HG03521 (cell line): ENCODE data around the gene GPR52.
"Not testable (repeated sequence)": the region's sequence is repeated elsewhere in the genome, so short reads cannot be mapped to it uniquely, and the experiment has no call there.

Source experiments
- ATAC-seq: cut with Tn5 transposase; IDR thresholded peaks from one replicate; pipeline ENCODE4 v1.9.1; 2021; ENCODE audit warnings: mild to moderate bottlenecking, moderate library complexity; ENCODE audit not compliant: unreplicated experiment

GPR52 gene, protein sequence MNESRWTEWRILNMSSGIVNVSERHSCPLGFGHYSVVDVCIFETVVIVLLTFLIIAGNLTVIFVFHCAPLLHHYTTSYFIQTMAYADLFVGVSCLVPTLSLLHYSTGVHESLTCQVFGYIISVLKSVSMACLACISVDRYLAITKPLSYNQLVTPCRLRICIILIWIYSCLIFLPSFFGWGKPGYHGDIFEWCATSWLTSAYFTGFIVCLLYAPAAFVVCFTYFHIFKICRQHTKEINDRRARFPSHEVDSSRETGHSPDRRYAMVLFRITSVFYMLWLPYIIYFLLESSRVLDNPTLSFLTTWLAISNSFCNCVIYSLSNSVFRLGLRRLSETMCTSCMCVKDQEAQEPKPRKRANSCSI

DNA sequence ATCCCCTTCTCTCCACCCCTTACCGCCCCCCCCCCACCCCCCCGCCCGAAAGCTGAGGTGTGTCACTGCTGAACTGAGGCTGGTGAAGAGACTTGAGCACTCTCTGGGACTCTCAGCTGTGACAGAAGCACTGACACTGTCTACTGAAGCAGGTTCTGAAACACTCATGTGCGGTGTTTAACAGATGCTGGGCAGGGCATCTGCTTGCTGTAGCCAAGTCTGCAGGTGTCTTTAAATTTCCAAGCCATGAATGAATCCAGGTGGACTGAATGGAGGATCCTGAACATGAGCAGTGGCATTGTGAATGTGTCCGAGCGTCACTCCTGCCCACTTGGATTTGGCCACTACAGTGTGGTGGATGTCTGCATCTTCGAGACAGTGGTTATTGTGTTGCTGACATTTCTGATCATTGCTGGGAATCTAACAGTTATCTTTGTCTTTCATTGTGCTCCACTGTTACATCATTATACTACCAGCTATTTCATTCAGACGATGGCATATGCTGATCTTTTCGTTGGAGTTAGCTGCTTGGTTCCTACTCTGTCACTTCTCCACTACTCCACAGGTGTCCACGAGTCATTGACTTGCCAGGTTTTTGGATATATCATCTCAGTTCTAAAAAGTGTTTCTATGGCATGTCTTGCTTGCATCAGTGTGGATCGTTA, at the start of gene GPR52:
TSS of gene GPR52 (plus strand) at position 99 of the 665 bp plus-strand sequence. CDS start at position 247, 148 bp downstream.
- no peak for ATAC-seq

GRCh38 chr1:174398246-174398645, 49.5 kb upstream of the GPR52 start:
- ATAC-seq: no peak

- no peak for ATAC-seq
Measured at GRCh38 chr1:174399211-174399610, 48.6 kb upstream of the GPR52 start.

- ATAC-seq: no peak
Measured at GRCh38 chr1:174401075-174401474, 46.7 kb upstream of the GPR52 start.

DNA sequence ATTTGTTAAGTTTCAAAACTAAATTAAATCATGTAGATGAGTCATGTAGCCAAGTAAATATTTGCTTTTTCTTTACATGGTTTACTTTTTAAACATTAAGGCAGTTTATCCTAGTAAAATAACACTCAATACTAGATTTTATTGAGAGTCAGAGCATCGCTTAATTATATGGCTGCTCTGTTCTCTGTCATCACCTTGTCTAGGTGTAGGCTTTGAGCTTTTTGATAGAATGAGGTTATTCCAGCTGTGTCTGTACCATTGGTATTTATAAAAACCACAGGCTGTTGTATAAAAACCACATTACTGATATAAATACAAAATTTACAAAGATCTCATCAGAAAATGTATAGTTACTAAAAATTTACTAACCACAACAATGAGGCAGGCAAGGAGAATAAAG, 42.5 kb upstream of the GPR52 start:
- no peak for ATAC-seq

DNA sequence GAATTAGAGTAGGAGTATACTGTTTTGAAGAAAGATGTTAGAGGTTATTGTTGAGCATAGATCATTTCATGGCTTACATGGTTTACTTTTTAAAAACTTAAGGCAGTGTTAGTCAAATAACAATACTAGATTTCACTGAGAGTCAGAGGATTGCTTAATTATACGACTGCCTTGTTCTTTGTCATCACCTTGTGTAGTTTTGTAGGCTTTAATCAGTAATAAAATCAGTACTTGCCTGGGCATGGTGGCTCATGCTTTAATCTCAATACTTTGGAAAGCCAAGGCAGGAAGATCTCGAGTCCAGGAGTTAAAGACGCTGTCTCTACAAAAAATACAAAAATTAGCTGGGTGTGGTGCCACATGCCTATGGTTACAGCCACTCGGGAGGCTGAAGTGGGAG, 41.3 kb upstream of the GPR52 start:
- no peak for ATAC-seq

- no peak for ATAC-seq
Measured at GRCh38 chr1:174407665-174408064, 40.1 kb upstream of the GPR52 start.

GRCh38 chr1:174408146-174408545, 39.6 kb upstream of the GPR52 start:
- no peak for ATAC-seq

GRCh38 chr1:174409801-174410200, 38.0 kb upstream of the GPR52 start:
- ATAC-seq: not testable (repeated sequence)

GRCh38 chr1:174413632-174414031, 34.1 kb upstream of the GPR52 start:
- no peak for ATAC-seq

DNA sequence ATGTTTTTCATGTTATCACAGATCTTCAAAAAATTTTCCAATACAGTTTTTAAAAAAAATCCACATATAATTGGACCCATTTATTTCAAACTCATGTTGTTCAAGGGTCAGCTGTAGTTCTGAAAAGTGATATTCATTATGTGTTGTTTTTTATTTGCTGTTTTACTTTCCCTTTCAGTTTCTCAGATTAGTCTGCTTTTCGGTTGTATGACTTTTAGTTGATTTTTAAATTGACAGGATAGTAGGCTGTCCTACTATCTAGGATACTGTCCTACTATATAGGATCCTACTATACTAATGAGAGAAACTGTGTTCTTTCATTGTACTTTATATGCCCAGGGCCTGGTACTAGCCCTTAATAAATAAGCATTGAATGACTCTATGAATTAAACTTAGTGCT, 33.6 kb upstream of the GPR52 start:
- ATAC-seq: no peak

DNA sequence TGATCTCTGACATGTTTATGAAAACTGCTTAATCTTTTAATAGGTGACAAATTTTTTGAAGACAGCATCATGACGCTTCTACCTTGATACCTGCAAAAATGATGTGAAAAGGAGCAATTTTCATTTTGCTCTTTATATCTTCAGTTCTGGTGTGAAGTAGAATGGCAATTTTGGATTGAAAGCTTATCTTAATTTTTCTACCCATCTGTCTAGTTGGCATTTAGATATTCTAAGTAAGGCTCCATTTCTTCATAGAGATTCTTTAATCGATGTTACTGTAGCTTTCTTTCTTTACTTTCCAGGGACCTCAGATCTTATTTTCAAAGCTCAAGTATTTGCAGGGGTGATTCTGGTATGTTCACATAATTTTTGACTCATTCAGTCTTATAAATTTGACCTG, 32.3 kb upstream of the GPR52 start:
- no peak for ATAC-seq

DNA sequence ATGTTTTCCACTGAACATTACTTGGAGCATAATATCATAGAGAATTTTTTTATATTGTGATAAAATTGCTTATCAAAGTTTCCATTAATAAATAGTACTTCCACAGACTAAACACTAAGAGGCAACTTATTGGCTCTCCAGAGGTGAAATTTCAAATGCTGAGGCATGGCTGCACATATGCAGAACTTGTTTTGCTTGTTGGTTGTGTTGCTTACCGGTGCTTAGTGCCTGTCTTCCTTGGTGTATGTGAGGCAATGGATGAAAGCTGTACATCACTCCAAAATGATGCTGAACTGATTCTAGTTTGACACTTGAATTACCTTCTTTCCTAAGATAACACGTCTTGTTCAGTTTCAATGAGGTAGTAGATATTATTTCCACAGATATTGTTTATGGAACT, 29.8 kb upstream of the GPR52 start:
- ATAC-seq: no peak

DNA sequence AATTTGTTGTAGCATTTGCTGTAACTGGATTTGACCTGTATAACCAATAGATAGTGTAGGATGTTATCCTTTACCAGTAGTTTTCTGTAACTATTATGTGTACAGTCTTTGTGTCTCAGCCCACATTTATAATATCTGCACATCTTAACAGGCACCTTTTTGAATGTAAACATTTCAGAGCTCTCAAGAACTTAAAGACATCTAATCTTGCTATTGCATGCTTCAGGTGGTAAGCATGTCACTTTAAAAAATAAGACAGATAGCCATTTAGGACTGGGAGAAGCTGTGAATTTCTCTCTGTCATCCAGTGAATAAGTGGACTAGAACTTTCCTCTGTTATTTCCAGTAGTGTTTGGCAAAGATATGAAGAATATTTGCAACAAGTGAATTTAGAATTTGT, 22.6 kb upstream of the GPR52 start:
- ATAC-seq: no peak

DNA sequence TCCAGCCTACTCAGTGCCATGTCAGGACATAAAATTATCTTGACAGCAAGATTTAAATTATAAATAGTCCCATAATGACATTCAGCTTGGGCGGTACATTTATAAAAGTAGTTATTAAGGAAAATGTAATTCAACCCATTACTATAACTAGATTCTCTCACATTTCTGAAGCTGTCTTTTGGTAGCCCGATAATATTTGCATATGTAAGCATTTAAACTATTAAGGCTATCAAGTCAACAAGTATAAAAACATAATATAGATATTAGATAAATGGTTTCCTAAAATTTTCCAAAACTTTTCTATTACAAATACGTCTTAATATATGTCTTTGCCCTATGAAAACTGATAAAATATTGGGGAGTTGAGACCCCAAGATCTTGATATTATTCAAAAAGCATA, 21.6 kb upstream of the GPR52 start:
- no peak for ATAC-seq

- ATAC-seq: no peak
Measured at GRCh38 chr1:174428033-174428432, 19.7 kb upstream of the GPR52 start.

GRCh38 chr1:174428739-174429138, 19.0 kb upstream of the GPR52 start:
- no peak for ATAC-seq

DNA sequence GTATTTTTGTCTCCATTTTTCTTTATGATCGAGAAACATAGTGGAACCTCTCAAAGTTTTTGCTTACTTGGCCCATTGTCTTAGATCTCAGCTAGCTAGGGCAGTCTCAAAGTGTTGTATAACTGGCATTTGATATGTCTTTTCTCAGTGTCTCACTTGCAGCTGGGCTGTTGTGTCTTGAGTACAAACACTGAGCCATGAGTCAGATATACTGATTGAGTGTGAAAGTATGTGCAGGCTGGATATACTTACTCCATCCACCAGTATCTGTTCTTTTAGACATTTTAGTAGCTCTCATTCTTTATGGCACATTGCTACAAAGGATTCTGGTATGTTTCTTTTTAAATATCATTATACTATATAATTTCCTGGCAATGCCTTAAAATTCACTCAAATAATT, 14.3 kb upstream of the GPR52 start:
- no peak for ATAC-seq

GRCh38 chr1:174445351-174445750, 2.4 kb upstream of the GPR52 start:
- ATAC-seq: no peak

DNA sequence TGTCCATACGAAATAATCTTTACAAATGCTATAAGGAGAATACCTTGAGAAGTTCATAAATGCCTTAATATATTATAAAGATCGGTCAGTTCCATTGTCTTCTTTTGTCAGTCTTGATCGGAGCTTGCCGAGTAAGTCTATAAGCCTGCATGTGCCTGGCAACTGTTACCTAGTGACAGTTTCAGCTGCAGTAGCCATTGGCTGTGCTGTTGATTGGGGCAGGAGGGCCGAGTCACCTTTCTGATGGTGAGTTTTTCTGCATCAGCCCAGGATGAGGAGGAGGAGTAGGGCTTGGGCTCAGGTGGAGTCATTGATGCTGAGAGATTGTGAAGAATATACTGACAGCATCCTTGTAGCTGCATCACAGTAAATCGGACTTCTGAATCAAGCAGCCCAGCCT, 1.9 kb upstream of the GPR52 start:
- ATAC-seq: no peak

DNA sequence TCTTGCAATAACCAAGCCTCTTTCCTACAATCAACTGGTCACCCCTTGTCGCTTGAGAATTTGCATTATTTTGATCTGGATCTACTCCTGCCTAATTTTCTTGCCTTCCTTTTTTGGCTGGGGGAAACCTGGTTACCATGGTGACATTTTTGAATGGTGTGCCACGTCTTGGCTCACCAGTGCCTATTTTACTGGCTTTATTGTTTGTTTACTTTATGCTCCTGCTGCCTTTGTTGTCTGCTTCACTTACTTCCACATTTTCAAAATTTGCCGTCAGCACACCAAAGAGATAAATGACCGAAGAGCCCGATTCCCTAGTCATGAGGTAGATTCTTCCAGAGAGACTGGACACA, 743 bp downstream of the GPR52 start:
- ATAC-seq: no peak

DNA sequence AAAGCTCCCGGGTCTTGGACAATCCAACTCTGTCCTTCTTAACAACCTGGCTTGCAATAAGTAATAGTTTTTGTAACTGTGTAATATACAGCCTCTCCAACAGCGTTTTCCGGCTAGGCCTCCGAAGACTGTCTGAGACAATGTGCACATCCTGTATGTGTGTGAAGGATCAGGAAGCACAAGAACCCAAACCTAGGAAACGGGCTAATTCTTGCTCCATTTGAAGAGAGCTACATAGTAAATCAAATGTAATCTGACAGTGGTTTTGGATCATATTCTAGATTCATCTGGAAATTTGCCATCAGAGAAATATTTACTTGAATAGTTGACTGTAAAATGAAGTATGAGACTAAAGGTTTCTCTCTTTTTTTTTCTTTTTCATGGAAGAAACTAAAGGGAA, 1.2 kb downstream of the GPR52 start:
- ATAC-seq: no peak

DNA sequence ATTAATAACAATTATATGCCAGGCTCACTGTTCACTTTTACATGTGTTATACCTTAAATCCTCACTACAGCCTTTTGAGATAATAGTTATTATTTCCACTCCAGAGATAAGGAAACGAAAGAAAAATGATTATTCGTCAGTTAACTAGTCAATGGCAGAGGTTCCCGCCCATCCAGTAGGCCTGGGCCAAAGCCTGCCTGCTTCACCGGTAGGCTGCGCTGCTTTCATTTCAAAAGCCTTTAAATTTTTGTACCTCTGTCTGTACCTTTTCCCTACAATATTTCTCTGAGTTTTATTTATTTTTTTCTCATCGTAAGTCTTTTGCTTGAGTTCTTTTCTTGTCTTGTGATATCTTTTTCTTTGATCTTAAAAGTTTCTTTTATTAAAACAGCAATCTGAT, 3.6 kb downstream of the GPR52 start:
- no peak for ATAC-seq
